IMR-90 (cell line): ENCODE results near the gene TRUB2. TPM values are rescaled to one million over a fixed set of nuclear protein-coding genes. Genes with fewer than 3 reads are reported as not detected.

Experiments
- ATAC-seq: fragments of 200-7000 bp; cut with Tn5 transposase; 2 replicates; pipeline ENCODE4 v1.9.1; 2020; ENCODE audit warnings: low read depth, mild to moderate bottlenecking, moderate library complexity
- BruUV-seq: library from RNA; stranded (reverse); fragments of 400-500 nt; replicated peaks from 2 replicates; lab custom pipeline; 2021; lab: Mats Ljungman, UMichigan
- CTCF ChIA-PET: fragments of 300-600 bp; formaldehyde crosslinking; extraction: SDS; loops from one replicate; lab custom pipeline; 2021; ENCODE audit warnings: antibody characterized with exemption; lab: Yijun Ruan, JAX
- POLR2A ChIA-PET: fragments of 300-600 bp; sonication (Branson Sonifier 250); formaldehyde crosslinking; loops from one replicate; lab custom pipeline; 2022; ENCODE audit warnings: antibody characterized with exemption; ENCODE audit not compliant: unreplicated experiment; lab: Charles Lee
- DNase-seq: peaks from one replicate; pipeline ENCODE4 v3.0.0; 2013
- H2AFZ ChIP-seq: replicated peaks from 2 replicates; pipeline ENCODE3; 2013; ENCODE audit warnings: low read length, mild to moderate bottlenecking; ENCODE audit not compliant: poor library complexity
- H2AK5ac ChIP-seq: 2 replicates; pipeline ENCODE4 v1.6.1; 2013; ENCODE audit warnings: low read depth, low read length, inconsistent platforms
- H2AK9ac ChIP-seq: replicated peaks from 2 replicates; pipeline ENCODE3; 2013; ENCODE audit warnings: mild to moderate bottlenecking, low read depth, low read length, moderate library complexity; ENCODE audit not compliant: poor library complexity
- H2BK120ac ChIP-seq: 2 replicates; pipeline ENCODE4 v1.6.1; 2013; ENCODE audit warnings: low read depth, low read length, inconsistent platforms
- H2BK15ac ChIP-seq: 3 replicates; pipeline ENCODE4 v1.6.1; 2013; ENCODE audit warnings: low read depth, low read length, inconsistent platforms
- H2BK20ac ChIP-seq: 2 replicates; pipeline ENCODE4 v1.6.1; 2013; ENCODE audit warnings: low read depth, mild to moderate bottlenecking, inconsistent platforms, low read length, moderate library complexity
- H2BK5ac ChIP-seq: 2 replicates; pipeline ENCODE4 v1.6.1; 2013; ENCODE audit warnings: mild to moderate bottlenecking, low read depth, low read length, inconsistent platforms; ENCODE audit not compliant: poor library complexity, severe bottlenecking
- H3K14ac ChIP-seq: replicated peaks from 2 replicates; pipeline ENCODE4 v1.6.1; 2013; ENCODE audit warnings: low read depth, low read length, inconsistent platforms
- H3K18ac ChIP-seq: 2 replicates; pipeline ENCODE4 v1.6.1; 2013; ENCODE audit warnings: low read depth, low read length, control low read depth
- H3K23ac ChIP-seq: 2 replicates; pipeline ENCODE4 v1.6.1; 2013; ENCODE audit warnings: low read depth, low read length, inconsistent platforms
- H3K27ac ChIP-seq: 2 replicates; pipeline ENCODE4 v1.5.1; 2013; ENCODE audit warnings: mild to moderate bottlenecking, control low read depth, low read length; ENCODE audit not compliant: insufficient read depth
- H3K27me3 ChIP-seq: 2 replicates; pipeline ENCODE4 v1.6.1; 2013; ENCODE audit warnings: low read length; ENCODE audit not compliant: control insufficient read depth, insufficient read depth
- H3K36me3 ChIP-seq: 2 replicates; pipeline ENCODE4 v1.6.1; 2013; ENCODE audit warnings: low read length, mixed read lengths; ENCODE audit not compliant: control insufficient read depth, insufficient read depth
- H3K4ac ChIP-seq: 2 replicates; pipeline ENCODE4 v1.6.1; 2013; ENCODE audit warnings: low read depth, low read length, inconsistent platforms
- H3K4me1 ChIP-seq: 2 replicates; pipeline ENCODE4 v1.6.1; 2013; ENCODE audit warnings: low read length, mixed read lengths; ENCODE audit not compliant: control insufficient read depth, insufficient read depth
- H3K4me2 ChIP-seq: 2 replicates; pipeline ENCODE4 v1.6.1; 2013; ENCODE audit warnings: low read depth, mild to moderate bottlenecking, control low read depth, low read length, moderate library complexity
- H3K4me3 ChIP-seq: 2 replicates; pipeline ENCODE4 v1.5.1; 2013; ENCODE audit warnings: low read depth, mild to moderate bottlenecking, control low read depth, low read length, moderate library complexity; ENCODE audit not compliant: insufficient read depth
- H3K56ac ChIP-seq: 2 replicates; pipeline ENCODE4 v1.6.1; 2013; ENCODE audit warnings: low read length, inconsistent platforms; ENCODE audit not compliant: insufficient read depth; ENCODE audit errors: extremely low read depth
- H3K79me1 ChIP-seq, 2 experiments: 2 replicates each; pipeline ENCODE4 v1.6.1; 2013; ENCODE audit warnings: low read length in 2 of 2, inconsistent platforms in 1 of 2, low read depth in 1 of 2
- H3K9ac ChIP-seq: 2 replicates; pipeline ENCODE4 v1.6.1; 2013; ENCODE audit warnings: low read depth, low read length, control low read depth
- H3K9me1 ChIP-seq: 2 replicates; pipeline ENCODE4 v1.6.1; 2013; ENCODE audit warnings: low read length, inconsistent platforms; ENCODE audit not compliant: insufficient read depth
- H3K9me3 ChIP-seq: 2 replicates; pipeline ENCODE4 v1.6.1; 2013; ENCODE audit warnings: low read length; ENCODE audit not compliant: control insufficient read depth, insufficient read depth
- H4K20me1 ChIP-seq: 2 replicates; pipeline ENCODE4 v1.6.1; 2013; ENCODE audit warnings: low read length, inconsistent platforms; ENCODE audit not compliant: insufficient read depth
- H4K5ac ChIP-seq: 2 replicates; pipeline ENCODE4 v1.6.1; 2013; ENCODE audit warnings: mild to moderate bottlenecking, low read depth, low read length, control low read depth
- H4K8ac ChIP-seq, 2 experiments: 2 replicates each; pipeline ENCODE4 v1.6.1; 2013; ENCODE audit warnings: low read depth in 2 of 2, low read length in 2 of 2, control low read depth in 1 of 2, inconsistent platforms in 1 of 2
- H4K91ac ChIP-seq: 2 replicates; pipeline ENCODE4 v1.6.1; 2013; ENCODE audit warnings: low read depth, low read length, inconsistent platforms; ENCODE audit not compliant: insufficient read depth
- RAD21 ChIP-seq: IDR thresholded peaks from 2 replicates; pipeline ENCODE4 v1.6.1; 2012; ENCODE audit warnings: low read length, improper control_type of control experiment
- RFX5 ChIP-seq: IDR thresholded peaks from 2 replicates; pipeline ENCODE4 v1.8.0; 2012; ENCODE audit warnings: low read depth, mild to moderate bottlenecking, low read length, moderate library complexity
- WGBS, 2 experiments: methylation state at CpG; one replicate each; pipeline versions ENCODE4 v1.1.5 to v1.1.7; 2013; ENCODE audit warnings: missing lambda C conversion rate in 2 of 2; ENCODE audit not compliant: insufficient read length in 1 of 2; ENCODE audit errors: extremely low coverage in 2 of 2; 5-methylcytosine and 5-hydroxymethylcytosine counted together
- dilution Hi-C: fragments of 300-500 bp; cut with HindIII; formaldehyde crosslinking; loops from one replicate; pipeline ENCODE4 v1.14.3; 2018; ENCODE audit warnings: low sequenced_read_pairs; ENCODE audit not compliant: unreplicated experiment
- in situ Hi-C: fragments of 300-500 bp; cut with MboI; formaldehyde crosslinking; loops from 3 replicates; pipeline ENCODE4 v1.14.3; 2019; ENCODE audit warnings: low sequenced_read_pairs, inconsistent platforms, mixed read lengths
- intact Hi-C: fragments of 100-400 bp; cut with micrococcal nuclease; formaldehyde crosslinking; loops from 2 replicates; pipeline ENCODE4 v1.10.0; 2022
- polyA plus RNA-seq, 3 experiments: library from polyadenylated mRNA; depleted of rRNA; stranded (reverse); fragments of >200 nt; gene quantifications; 2 replicates each; pipeline ENCODE4 v1.2.3, GENCODE V29; 2012; ENCODE audit warnings: low replicate concordance in 1 of 3
- total RNA-seq: library from RNA; depleted of rRNA; stranded (reverse); fragments of >200 nt; gene quantifications from 2 replicates; pipeline ENCODE4 v1.2.3, GENCODE V29; 2012

Gene TRUB2
- total and polyA plus RNA-seq, 2 of the 4 experiments (the other 2 are of a cell fraction): 18.0 to 21.3 TPM

DNA sequence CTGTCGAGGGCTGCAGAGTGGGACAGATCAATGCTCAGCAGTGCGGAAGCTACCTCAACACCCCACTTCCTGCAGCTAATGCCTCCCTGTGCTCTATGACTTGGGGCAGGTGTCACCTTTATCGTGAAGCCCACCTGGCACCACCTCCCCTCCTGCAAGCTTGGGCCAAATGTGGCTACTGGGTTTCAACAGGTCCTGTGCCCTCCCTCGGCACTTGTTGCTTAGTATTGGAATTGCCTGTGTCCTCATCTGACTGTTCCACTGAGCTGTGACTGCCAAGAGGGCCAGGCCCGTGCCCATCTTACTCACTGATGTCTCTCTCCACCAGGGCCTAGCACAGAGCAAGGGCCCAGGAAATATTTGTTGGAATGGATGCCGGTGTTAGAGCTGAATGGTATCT is 27.5 kb upstream of the TRUB2 start:
- no peaks in the 10 kb centered on the region for H3K4me1 ChIP-seq
- H4K5ac ChIP-seq: no peak overlapping the region
- H3K23ac ChIP-seq: no peak overlapping the region
- DNase-seq (no peak), ATAC-seq (no peak)
- no TSS peak for BruUV-seq
- no peak overlapping the region for H3K18ac ChIP-seq
- H3K27ac ChIP-seq: no peak overlapping the region
- H2AK5ac ChIP-seq: no peak overlapping the region
- no peak overlapping the region for H3K4me3 ChIP-seq
- intact Hi-C loops: no loop called here
- H2BK5ac ChIP-seq: no peak overlapping the region
- H3K36me3 ChIP-seq: peaks cover 51% of the 10 kb centered on the region
- H3K9me3 ChIP-seq: no peaks in the 10 kb centered on the region
- ChIA-PET POLR2A (no interaction called here), CTCF (no interaction called here)
- 100% methylated on average over 1 of the region's 6 CpGs; no CpG with 5 or more reads in 1 of the 2 experiments for WGBS, 2 experiments
- H4K20me1 ChIP-seq: no peaks in the 10 kb centered on the region
- no peak overlapping the region for H3K4me2 ChIP-seq
- no peak overlapping the region for H3K14ac ChIP-seq
- H3K27me3 ChIP-seq: no peaks in the 10 kb centered on the region
- dilution Hi-C loops: no loop called here
- H3K56ac ChIP-seq: no peak overlapping the region
- no peak overlapping the region for H2AK9ac ChIP-seq
- no peaks in the 10 kb centered on the region for H3K9me1 ChIP-seq
- H2AFZ ChIP-seq: no peak overlapping the region
- no peak overlapping the region for H4K91ac ChIP-seq
- H3K9ac ChIP-seq: no peak overlapping the region
- TF ChIP-seq RFX5 (no peak), RAD21 (no peak)
- no peak overlapping the region for H2BK20ac ChIP-seq
- in situ Hi-C loops: no loop called here
- peaks cover 4 to 8% of the 10 kb centered on the region in 2 experiments; a peak in 1 of 4 replicates for H3K79me1 ChIP-seq
- H4K8ac ChIP-seq: no peak overlapping the region
- no peak overlapping the region for H3K4ac ChIP-seq
- H2BK120ac ChIP-seq: no peak overlapping the region
- no peak overlapping the region for H2BK15ac ChIP-seq
